GM10266 (cell line): ENCODE data around the gene TUBGCP4.

ENCODE experiments used
- DNase-seq: peaks from one replicate; pipeline ENCODE4 v3.0.0; 2012; ENCODE audit errors: extremely low spot score
- TF ChIP-seq, protein P1 (sequence below): IDR thresholded peaks from 2 replicates; pipeline ENCODE4 v1.5.1; 2012; ENCODE audit warnings: mild to moderate bottlenecking, low read depth; ENCODE audit not compliant: control insufficient read depth, insufficient read depth; ENCODE audit errors: missing control alignments

The TUBGCP4 gene

DNA sequence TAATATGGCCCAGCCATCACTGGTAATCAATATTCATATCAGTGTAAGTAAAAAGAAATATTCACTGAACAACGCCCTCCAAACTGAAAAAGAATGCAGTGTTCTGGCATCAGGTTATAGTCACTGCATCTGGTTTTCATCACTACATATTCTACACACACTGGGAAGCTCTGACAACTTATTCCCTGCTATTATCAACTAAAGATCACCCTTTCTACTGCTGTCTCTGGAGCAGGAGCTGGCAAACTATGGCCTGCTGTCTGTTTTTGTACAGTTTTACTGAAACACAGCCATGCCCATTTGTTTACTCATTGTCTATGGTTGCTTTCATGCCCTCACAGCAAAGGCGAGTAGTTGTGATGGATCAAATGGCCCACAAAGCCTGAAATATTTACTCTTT, 35.3 kb downstream of the TUBGCP4 start:
- TF ChIP-seq, protein P1, sequence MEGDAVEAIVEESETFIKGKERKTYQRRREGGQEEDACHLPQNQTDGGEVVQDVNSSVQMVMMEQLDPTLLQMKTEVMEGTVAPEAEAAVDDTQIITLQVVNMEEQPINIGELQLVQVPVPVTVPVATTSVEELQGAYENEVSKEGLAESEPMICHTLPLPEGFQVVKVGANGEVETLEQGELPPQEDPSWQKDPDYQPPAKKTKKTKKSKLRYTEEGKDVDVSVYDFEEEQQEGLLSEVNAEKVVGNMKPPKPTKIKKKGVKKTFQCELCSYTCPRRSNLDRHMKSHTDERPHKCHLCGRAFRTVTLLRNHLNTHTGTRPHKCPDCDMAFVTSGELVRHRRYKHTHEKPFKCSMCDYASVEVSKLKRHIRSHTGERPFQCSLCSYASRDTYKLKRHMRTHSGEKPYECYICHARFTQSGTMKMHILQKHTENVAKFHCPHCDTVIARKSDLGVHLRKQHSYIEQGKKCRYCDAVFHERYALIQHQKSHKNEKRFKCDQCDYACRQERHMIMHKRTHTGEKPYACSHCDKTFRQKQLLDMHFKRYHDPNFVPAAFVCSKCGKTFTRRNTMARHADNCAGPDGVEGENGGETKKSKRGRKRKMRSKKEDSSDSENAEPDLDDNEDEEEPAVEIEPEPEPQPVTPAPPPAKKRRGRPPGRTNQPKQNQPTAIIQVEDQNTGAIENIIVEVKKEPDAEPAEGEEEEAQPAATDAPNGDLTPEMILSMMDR: no peak
- no peak for DNase-seq

DNA sequence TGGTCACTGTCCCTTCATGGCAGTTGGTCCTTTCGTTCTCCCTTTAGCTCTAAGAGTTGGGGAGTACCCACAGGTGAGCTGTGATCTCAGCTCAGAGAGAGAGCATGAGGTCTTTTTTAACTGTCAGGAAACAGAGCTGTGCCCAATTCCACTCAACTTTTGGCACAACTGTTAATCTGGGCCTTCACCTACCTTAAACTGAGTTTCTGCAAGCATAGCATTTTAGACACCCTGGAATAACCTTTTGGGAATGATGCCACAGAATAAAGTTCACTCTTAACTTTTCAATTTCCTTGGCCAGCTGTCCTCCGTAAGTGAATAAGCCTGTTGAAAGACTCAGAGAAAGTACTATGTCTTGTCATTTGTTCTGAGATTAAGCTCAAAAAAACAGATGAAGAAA, 35.9 kb downstream of the TUBGCP4 start:
- TF ChIP-seq, protein P1: no peak
- DNase-seq: no peak

DNA sequence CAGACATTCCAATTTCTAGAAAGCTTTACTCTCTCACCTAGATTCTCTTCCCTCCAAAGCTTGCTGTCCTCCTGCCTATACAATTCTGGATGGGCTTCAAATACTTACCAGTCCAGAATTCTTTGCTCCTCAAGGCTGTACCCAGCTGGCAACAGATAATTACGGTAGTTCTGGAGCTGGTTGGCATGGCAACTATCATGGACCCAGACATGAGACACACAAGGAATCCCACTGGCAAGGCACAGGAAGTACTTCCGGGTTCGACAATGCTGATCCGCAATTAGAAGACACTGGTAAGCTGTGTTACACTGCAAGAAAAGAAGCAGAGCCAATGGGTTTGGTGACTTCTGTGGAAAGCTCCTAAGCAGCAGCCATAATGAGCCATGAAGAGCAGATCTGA, 37.9 kb downstream of the TUBGCP4 start:
- no peak for DNase-seq
- TF ChIP-seq, protein P1: no peak

DNA sequence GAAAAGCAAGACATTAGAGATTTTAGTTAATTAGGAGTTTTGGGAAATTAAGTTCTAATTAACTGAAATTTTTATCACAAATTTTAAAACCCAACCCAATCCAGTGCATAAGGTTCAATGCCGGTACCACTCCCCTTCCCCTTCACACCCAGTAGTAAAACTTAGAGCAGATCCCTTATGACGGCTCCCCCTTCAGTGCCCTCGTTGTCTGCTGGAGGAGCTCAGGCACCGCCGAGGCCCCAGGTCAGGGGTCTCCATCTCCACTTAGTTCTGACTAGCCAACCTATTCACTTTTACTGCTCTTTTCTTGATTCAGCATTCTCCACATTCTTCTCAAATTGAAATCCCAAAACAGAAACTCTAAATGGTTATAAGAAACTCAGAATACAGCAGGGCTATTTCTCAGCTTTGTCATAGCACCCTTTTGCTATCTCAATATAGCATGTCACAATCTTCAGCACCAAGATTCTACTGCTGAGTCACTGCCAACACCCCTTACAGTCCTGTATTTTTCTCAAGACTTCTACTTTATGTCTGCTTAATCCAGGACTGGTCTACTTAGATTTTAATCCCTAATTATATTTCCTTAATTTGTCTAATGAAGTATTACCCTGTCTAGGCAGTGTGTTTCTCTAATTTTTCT, 39.8 kb downstream of the TUBGCP4 start:
- TF ChIP-seq, protein P1: no peak
- DNase-seq: no peak

DNA sequence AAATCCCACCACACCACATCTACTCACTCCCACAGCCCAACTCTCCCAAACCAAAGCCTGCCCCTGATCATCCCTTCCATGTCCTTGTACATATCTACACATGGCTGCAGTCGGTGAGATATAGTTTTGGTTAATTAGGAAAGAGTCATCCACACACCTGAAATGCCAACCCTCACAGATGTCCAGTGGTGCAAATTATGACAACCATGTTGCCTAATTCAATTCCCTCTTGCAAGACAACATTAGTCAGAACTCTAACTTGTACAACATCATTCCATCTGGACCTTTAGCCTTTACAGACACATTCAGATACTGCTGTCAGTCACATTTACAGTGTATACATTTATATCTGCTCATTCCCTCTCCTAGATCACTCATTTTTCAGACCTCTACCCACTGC, 41.2 kb downstream of the TUBGCP4 start:
- DNase-seq: no peak
- TF ChIP-seq, protein P1: no peak

DNA sequence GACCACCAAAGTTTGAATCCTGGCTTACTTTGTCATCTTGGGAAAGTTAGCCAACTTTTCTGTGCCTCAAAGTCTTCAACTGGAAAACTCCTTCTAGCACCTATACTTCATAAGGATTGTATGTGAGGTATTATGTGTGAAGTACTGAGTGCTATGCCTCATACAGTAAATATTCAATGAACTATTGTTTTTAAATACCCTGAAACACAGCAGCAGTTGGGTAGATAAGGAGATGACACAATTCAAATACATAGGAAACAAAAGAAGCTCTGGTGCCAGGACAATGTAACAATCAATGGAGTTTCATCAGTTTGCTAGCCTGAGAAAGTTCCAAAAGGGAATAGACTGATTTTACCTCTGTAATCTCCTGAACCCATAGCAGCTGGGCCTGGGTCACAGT, 43.3 kb downstream of the TUBGCP4 start:
- TF ChIP-seq, protein P1: no peak
- DNase-seq: no peak

DNA sequence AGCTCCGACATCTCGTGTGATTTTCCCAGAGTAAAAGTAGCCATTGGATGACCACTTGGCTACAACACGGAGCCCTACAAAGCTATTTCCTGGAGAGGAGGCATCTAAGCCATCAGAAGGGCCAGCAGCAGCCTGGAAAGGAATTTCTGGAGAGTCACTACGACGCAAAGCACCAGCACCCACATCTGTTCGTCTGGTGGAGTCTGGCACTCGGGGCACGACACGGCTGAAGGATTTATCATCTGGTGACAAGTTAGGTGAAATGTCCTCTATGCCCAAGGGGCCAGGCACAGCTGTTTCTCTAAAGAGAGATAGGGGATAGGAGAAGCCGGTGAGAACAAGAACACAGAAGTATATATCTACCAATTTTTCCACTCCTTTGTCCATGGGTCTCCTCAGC, 49.5 kb downstream of the TUBGCP4 start:
- no peak for DNase-seq
- TF ChIP-seq, protein P1: no peak
